Large intestine (tissue), 3 donors: ENCODE measurements around the gene ATPAF1. TPM values are rescaled to one million over a fixed set of nuclear protein-coding genes. Genes with fewer than 3 reads are reported as not detected.
"Not testable (repeated sequence)": the region's sequence is repeated elsewhere in the genome, so short reads cannot be mapped to it uniquely, and the experiment has no call there.

Experiments used
- DNase-seq, 2 donors: peaks; one replicate each; pipeline versions ENCODE4 v3.0.0 to v3.0.0-alpha.2; 2013
- H3K27ac ChIP-seq: one replicate; pipeline ENCODE4 v1.5.1; 2013; ENCODE audit warnings: low read length
- H3K27me3 ChIP-seq: 2 replicates; pipeline ENCODE4 v1.6.1; 2013; ENCODE audit warnings: low read length; ENCODE audit not compliant: control insufficient read depth, insufficient read depth
- H3K36me3 ChIP-seq: 2 replicates; pipeline ENCODE4 v1.6.1; 2013; ENCODE audit warnings: low read length; ENCODE audit not compliant: control insufficient read depth, insufficient read depth
- H3K4me1 ChIP-seq: one replicate; pipeline ENCODE4 v1.6.1; 2013; ENCODE audit warnings: low read length; ENCODE audit not compliant: control insufficient read depth, insufficient read depth
- H3K4me3 ChIP-seq: one replicate; pipeline ENCODE4 v1.5.1; 2013; ENCODE audit warnings: low read length
- H3K9me3 ChIP-seq: one replicate; pipeline ENCODE4 v1.6.1; 2013; ENCODE audit warnings: mild to moderate bottlenecking, low read depth, low read length, moderate library complexity; ENCODE audit not compliant: control insufficient read depth
- WGBS: methylation state at CpG from one replicate; pipeline ENCODE4 v1.1.5; 2013; ENCODE audit warnings: low lambda C conversion rate; ENCODE audit not compliant: insufficient coverage; 5-methylcytosine and 5-hydroxymethylcytosine counted together
- polyA plus RNA-seq: library from polyadenylated mRNA; unstranded; fragments of 120-200 nt; gene quantifications from one replicate; pipeline ENCODE4 v1.2.1, GENCODE V29; 2013

The ATPAF1 gene
- polyA plus RNA-seq, 1 donor: 48.9 TPM

DNA sequence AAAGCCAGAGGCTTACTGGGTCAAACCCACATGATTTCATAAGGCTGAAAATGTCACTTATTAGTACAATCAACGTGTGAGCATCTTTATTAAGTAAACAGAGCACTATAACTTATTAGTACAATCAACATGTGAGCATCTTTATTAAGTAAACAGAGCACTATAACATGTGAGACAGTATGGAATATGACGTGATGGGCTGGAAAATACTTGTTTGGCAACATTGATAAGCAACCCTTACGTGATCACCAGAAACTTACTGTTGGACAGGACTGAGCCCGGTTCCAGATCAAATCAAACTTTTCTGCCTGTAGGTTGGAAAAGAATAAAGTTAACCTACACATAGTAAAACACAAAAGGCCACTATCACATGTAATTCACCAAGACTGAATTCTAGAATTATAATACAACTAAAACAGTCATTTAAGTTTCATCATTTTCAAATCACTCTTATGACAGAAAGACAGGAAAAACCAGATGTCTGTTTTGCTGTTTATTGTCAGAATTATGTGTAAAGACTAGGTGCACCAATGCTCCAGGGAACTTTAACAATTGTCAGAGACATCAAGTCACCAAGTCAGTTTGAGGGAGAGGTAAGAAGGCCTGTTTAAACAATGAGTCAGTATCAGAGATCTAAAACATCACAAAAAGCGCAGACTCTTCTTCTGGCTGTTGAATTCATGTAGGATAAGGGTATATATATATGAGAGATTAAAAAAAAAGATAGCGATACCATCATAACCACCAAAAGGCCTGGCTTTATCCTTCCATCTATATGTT is 15.7 kb downstream of the ATPAF1 start:
- Histone ChIP-seq H3K4me1 (peaks cover 8% of the 10 kb centered on the region), H3K36me3 (peaks cover 36% of the 10 kb centered on the region), H3K27me3 (no peaks in the 10 kb centered on the region), H3K9me3 (peaks cover 16% of the 10 kb centered on the region), H3K4me3 (no peak overlapping the region), H3K27ac (no peak overlapping the region)
- no peak for DNase-seq
- 60% methylated on average over 2 of the region's 6 CpGs for WGBS

DNA sequence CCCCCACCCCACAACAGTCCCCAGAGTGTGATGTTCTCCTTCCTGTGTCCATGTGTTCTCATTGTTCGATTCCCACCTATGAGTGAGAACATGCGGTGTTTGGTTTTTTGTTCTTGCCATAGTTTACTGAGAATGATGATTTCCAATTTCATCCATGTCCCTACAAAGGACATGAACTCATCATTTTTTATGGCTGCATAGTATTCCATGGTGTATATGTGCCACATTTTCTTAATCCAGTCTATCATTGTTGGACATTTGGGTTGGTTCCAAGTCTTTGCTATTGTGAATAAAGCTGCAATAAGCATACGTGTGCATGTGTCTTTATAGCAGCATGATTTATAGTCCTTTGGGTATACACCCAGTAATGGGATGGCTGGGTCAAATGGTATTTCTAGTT is 17.0 kb downstream of the ATPAF1 start:
- not testable (repeated sequence) for H3K4me3 ChIP-seq, H3K4me1 ChIP-seq, H3K27me3 ChIP-seq, H3K27ac ChIP-seq, DNase-seq
- Histone ChIP-seq H3K36me3 (peaks cover 30% of the 10 kb centered on the region), H3K9me3 (peaks cover 16% of the 10 kb centered on the region)
- no CpG with 5 or more reads among the region's 3 CpGs for WGBS

DNA sequence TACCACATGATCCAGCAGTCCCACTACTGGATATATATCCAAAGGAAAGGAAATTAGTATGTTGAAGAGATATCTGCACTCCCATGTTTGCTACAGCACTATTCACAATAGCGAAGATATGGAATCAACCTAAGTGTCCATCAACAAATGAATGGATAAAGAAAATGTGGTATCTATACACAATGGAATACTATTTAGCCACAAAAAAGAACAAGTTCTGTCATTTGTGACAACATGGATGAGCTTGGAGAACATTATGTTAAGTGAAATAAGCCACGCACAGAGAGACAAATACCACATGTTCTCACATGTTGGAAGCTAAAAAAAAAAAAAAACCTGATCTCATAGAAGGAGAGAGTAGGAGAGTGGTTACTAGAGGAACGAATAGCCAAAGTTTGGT is 17.7 kb downstream of the ATPAF1 start:
- Histone ChIP-seq H3K27me3 (no peaks in the 10 kb centered on the region), H3K4me1 (peaks cover 8% of the 10 kb centered on the region), H3K36me3 (peaks cover 25% of the 10 kb centered on the region), H3K4me3 (no peak overlapping the region), H3K9me3 (peaks cover 16% of the 10 kb centered on the region), H3K27ac (no peak overlapping the region)
- 100% methylated on average over 1 of the region's 3 CpGs for WGBS
- DNase-seq: no peak

DNA sequence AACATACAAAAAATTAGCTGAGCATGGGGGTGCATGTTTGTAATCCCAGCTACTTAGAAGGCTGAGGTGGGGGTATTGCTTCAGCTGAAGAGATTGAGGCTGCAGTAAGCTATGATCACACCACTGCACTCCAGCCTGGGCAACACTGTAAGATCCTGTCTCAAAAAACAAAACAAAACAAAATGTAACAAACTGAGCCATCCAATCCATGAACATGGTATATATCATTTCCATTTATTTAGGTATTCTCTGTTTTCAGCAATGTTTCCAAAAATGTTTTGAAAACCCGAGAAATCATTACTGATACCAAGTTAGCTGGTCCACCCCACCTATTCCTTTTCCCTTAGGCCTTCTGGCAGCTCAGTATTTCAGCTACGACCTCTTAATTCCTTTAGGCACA is 18.4 kb downstream of the ATPAF1 start:
- Histone ChIP-seq H3K4me3 (no peak overlapping the region), H3K27ac (no peak overlapping the region), H3K4me1 (peaks cover 8% of the 10 kb centered on the region), H3K36me3 (peaks cover 21% of the 10 kb centered on the region), H3K9me3 (peaks cover 16% of the 10 kb centered on the region), H3K27me3 (no peaks in the 10 kb centered on the region)
- no peak for DNase-seq
- 100% methylated on average over 1 of the region's 2 CpGs for WGBS

DNA sequence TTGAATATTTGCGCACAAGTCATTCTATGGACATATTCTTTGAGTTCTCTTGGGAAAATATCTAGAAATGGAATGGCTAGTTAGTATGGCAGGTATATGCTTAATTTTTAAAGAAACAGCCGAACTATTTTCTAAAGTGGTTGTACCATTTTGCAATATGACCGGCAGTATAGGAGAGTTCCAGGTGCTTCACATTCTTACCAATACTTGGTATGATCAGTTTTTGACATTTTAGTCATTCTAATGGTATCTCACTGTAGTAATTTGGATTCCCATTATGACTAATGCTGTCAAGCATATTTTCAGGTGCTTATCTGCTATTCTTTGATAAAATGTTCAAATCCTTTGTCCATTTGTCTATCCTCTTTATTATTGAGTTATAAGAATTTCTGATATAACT is 20.6 kb downstream of the ATPAF1 start:
- peaks cover 24% of the 10 kb centered on the region for H3K36me3 ChIP-seq
- DNase-seq: no peak
- H3K4me3 ChIP-seq: no peak overlapping the region
- H3K4me1 ChIP-seq: no peaks in the 10 kb centered on the region
- H3K27me3 ChIP-seq: no peaks in the 10 kb centered on the region
- WGBS: no CpG with 5 or more reads among the region's 3 CpGs
- peaks cover 16% of the 10 kb centered on the region for H3K9me3 ChIP-seq
- no peak overlapping the region for H3K27ac ChIP-seq

DNA sequence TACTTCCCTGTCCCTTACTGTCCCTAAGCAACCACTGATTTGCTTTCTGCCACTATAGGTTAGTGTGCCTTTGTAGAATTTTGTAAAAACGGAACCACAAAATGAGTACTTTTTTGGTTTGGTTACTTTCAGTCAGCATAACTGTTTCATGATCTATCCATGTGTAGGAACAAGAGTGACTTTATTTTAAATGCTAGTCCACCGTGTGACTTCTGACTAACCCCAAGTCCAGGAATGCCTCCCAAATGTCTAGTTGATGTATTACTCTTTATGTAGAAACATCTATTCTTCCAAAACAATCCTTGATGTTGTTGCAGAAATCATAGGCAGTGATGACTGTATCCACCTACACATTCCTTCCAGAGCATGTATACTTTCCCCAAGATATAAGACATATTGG is 21.3 kb downstream of the ATPAF1 start:
- no peak overlapping the region for H3K4me3 ChIP-seq
- H3K4me1 ChIP-seq: no peaks in the 10 kb centered on the region
- H3K9me3 ChIP-seq: peaks cover 16% of the 10 kb centered on the region
- H3K27ac ChIP-seq: no peak overlapping the region
- WGBS: 100% methylated on average over 1 of the region's 2 CpGs
- H3K36me3 ChIP-seq: peaks cover 24% of the 10 kb centered on the region
- no peaks in the 10 kb centered on the region for H3K27me3 ChIP-seq
- no peak for DNase-seq

DNA sequence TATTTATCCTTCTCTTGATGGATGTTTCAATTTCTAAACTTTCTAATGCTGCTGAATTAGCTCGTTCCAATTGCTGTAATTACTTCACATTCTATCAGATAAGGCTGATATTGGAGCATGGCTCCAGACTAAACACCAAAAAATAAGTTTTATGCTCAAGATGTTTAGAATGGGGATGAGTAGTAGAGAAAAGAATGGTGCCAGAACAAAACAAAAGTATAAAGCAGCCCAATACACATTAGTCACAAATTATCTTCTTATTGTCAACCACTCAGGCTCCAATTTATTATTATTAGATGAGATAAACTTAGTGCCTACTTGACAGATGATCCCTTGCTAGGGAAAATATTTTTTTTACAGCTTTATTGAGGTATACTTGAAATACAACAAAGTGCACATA is 21.8 kb downstream of the ATPAF1 start:
- Histone ChIP-seq H3K9me3 (peaks cover 16% of the 10 kb centered on the region), H3K27me3 (no peaks in the 10 kb centered on the region), H3K4me1 (no peaks in the 10 kb centered on the region), H3K27ac (no peak overlapping the region), H3K36me3 (peaks cover 24% of the 10 kb centered on the region), H3K4me3 (no peak overlapping the region)
- no peak for DNase-seq
- 100% methylated on average over 1 of the region's 1 CpG for WGBS

DNA sequence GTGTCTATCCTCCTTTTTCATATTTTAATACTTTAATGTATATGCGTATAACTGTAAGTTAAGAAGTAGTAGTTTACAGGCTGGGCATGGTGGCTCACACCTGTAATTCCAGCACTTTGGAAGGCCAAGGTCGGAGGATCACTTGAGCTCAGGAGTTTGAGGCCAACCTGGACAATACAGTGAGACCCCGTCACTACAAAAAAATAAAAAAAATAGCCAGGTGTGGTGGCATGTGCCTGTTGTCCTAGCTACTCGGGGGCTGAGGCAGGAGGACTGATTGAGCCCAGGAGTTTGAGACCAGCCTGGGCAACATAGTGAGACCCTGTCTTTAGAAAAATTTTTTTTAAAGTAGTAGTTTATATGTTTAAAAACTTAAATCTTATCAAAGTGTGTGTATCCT is 22.3 kb downstream of the ATPAF1 start:
- H3K9me3 ChIP-seq: peaks cover 16% of the 10 kb centered on the region
- H3K4me1 ChIP-seq: no peaks in the 10 kb centered on the region
- H3K27ac ChIP-seq: no peak overlapping the region
- H3K36me3 ChIP-seq: peaks cover 24% of the 10 kb centered on the region
- DNase-seq: no peak
- no peak overlapping the region for H3K4me3 ChIP-seq
- no peaks in the 10 kb centered on the region for H3K27me3 ChIP-seq
- 90% methylated on average over 2 of the region's 4 CpGs for WGBS

DNA sequence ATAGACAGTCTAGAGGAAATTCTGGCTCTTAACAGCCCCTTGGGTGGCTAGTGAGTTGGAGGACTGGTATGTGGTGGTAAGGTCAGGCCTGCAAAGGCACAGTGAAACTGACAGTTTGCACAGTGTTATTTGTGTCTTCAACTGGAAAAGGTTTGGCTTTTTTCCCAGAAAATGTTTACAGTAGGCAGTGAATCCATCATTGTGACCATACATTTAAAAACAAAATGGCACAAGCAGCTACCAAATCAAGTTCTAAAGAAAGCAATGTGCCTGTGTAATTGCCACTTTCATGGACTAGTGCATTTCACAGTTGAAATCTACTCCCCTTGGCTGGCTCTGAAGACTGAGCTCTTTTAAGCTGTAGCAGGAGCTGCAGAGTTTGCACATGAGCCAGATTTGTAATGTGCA is 24.8 kb downstream of the ATPAF1 start:
- Histone ChIP-seq H3K4me3 (no peak overlapping the region), H3K27ac (no peak overlapping the region), H3K27me3 (no peaks in the 10 kb centered on the region), H3K4me1 (peaks cover 4% of the 10 kb centered on the region), H3K9me3 (peaks cover 4% of the 10 kb centered on the region), H3K36me3 (peaks cover 15% of the 10 kb centered on the region)
- DNase-seq: no peak

DNA sequence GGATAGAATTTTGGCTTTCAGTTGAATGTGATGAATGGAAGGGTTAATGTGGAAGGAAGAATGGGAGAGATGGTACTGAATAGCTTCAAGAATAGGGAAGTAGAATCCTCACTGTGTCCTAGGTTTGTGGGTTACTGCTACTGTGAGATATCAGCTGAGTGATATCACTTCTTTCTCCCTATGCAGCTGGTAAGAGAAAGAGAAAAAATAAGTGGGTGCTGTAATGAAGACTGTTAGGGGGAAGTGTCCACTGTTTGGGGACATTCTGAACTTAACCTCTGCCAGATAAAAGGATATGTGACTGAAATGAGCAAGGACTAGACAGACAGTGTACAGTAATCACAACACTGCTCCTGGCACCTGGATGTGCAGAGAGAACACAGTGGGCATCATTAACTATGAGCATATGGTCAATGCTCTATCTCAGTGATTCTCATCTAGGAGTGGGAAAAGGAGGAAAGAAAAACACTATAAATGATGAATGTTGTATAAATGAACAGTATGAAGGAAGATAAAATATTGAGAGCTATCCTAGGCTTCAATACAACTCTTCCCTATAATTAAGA is 26.0 kb downstream of the ATPAF1 start:
- Histone ChIP-seq H3K4me3 (no peak overlapping the region), H3K27me3 (no peaks in the 10 kb centered on the region), H3K27ac (no peak overlapping the region), H3K4me1 (peaks cover 4% of the 10 kb centered on the region), H3K36me3 (peaks cover 15% of the 10 kb centered on the region), H3K9me3 (no peaks in the 10 kb centered on the region)
- DNase-seq: no peak

DNA sequence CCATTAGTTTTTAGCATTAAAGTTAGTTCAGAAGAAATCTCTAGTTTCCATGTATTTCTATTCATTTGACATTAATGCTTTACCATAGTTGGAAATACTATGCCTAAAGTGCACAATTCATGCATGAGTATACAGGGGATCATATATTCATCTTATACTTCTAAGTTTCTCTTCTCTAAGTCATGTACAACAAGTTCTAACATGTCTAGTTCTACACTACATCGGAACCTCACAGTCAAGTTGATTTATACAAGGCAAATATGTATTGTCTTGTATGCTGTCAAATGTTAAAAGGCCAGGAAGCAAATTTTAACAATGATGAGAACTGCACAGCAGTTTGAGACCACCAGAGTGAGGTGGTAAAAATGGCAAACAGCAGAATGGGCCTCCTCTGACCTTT is 28.6 kb downstream of the ATPAF1 start:
- Histone ChIP-seq H3K27ac (no peak overlapping the region), H3K4me1 (peaks cover 4% of the 10 kb centered on the region), H3K4me3 (no peak overlapping the region), H3K27me3 (no peaks in the 10 kb centered on the region), H3K9me3 (no peaks in the 10 kb centered on the region), H3K36me3 (peaks cover 33% of the 10 kb centered on the region)
- no peak for DNase-seq
- no CpG with 5 or more reads among the region's 1 CpG for WGBS
